Astrocyte of the cerebellum (primary cell): ENCODE data around the gene ADARB2.

Experiments
- DNase-seq: peaks from one replicate; pipeline ENCODE4 v3.0.0-alpha.2; 2011; ENCODE audit warnings: low read depth
- H3K4me3 ChIP-seq: 2 replicates; pipeline ENCODE4 v1.5.1; 2011; ENCODE audit warnings: mild to moderate bottlenecking, low read depth, low read length, moderate library complexity
- in situ Hi-C: cut with HindIII; loops from 2 replicates; pipeline ENCODE4 v1.10.0; 2017; ENCODE audit warnings: low sequenced_read_pairs
- TF ChIP-seq, protein P1 (sequence below): IDR thresholded peaks from 2 replicates; pipeline ENCODE4 v1.5.1; 2012; ENCODE audit warnings: low read length, low read depth, moderate library complexity, mild to moderate bottlenecking; ENCODE audit errors: missing control alignments

ADARB2 gene

DNA sequence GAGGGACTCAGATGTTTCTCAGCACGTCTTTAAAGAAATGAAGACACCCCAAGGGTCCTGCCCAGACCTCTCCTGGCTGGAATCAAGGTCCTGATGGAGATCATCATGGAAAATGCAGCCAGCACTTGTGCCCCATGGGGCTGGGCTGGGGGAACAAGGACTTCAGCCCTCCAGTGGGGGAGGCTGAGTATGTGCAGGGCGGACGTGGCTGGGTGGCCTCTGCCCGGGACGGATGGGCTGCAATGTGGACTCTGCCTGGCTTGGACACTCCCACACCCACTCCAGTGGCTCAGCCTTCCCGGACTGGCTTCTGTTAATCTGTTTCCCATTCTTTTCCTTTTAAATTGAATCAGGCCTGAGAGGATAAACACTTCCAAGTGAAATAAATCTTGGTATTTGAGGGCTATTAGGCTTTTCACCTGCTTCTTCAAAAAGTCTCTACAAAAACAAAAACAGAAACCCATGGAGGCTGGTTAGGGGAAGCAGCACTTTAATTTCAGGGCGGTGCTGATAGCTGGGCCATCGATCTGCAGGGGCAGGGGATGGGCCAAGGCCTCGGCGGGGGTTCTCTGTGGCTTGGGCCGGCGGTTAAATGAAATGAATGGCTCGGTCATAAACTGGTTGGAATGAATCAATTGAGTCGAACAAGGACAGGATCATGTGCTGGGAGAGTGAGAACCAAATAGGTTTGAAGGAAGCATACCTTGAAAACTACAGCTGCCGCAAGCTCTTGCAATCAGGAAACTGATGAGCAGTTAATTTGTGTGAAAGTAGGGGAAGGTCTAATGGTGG lies 51.4 kb downstream of the ADARB2 start:
- no peak for DNase-seq
- TF ChIP-seq, protein P1, sequence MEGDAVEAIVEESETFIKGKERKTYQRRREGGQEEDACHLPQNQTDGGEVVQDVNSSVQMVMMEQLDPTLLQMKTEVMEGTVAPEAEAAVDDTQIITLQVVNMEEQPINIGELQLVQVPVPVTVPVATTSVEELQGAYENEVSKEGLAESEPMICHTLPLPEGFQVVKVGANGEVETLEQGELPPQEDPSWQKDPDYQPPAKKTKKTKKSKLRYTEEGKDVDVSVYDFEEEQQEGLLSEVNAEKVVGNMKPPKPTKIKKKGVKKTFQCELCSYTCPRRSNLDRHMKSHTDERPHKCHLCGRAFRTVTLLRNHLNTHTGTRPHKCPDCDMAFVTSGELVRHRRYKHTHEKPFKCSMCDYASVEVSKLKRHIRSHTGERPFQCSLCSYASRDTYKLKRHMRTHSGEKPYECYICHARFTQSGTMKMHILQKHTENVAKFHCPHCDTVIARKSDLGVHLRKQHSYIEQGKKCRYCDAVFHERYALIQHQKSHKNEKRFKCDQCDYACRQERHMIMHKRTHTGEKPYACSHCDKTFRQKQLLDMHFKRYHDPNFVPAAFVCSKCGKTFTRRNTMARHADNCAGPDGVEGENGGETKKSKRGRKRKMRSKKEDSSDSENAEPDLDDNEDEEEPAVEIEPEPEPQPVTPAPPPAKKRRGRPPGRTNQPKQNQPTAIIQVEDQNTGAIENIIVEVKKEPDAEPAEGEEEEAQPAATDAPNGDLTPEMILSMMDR: no peak
- in situ Hi-C loops: no loop called here
- H3K4me3 ChIP-seq: no peak overlapping the region

DNA sequence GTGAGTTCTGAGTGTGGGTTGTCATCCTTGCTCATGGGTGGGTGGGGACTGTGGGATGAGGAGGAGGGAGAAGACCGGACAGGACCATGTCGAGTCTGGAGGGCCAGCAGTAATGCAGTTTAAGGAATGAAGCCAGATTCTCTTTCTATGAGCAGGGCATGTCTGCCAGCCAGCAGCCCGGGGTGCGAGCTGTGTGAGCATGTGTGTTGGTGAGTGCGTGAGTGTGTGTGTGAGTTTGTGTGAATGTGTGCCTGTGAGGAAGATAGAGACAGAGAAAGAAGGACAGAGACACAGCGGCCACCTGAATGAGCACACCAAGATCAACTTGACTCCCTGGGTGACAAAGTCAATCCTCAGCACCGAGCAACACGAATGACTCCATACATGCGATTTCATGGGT lies 52.3 kb downstream of the ADARB2 start:
- in situ Hi-C loops: no loop called here
- no peak overlapping the region for H3K4me3 ChIP-seq
- no peak for DNase-seq
- TF ChIP-seq, protein P1: no peak

DNA sequence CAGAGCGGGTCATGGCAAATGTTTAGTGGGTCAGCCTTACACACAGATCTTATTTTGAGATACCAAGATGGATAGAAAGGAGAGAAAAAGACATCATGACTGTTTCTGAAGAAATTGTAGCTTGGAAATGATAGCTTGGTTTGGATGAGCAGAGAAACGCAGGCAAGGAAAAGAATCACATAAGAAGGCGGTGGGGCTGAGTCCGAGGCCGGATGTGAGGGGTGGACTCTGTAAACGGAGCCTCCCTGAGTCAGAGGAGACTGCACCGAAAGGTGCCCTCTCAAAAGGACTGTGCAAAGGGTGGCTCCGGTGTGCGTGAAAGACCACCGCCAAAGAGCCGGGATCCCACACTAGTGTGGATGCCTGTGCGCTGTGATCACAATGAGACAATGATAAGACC lies 53.7 kb downstream of the ADARB2 start:
- in situ Hi-C loops: no loop called here
- no peak overlapping the region for H3K4me3 ChIP-seq

DNA sequence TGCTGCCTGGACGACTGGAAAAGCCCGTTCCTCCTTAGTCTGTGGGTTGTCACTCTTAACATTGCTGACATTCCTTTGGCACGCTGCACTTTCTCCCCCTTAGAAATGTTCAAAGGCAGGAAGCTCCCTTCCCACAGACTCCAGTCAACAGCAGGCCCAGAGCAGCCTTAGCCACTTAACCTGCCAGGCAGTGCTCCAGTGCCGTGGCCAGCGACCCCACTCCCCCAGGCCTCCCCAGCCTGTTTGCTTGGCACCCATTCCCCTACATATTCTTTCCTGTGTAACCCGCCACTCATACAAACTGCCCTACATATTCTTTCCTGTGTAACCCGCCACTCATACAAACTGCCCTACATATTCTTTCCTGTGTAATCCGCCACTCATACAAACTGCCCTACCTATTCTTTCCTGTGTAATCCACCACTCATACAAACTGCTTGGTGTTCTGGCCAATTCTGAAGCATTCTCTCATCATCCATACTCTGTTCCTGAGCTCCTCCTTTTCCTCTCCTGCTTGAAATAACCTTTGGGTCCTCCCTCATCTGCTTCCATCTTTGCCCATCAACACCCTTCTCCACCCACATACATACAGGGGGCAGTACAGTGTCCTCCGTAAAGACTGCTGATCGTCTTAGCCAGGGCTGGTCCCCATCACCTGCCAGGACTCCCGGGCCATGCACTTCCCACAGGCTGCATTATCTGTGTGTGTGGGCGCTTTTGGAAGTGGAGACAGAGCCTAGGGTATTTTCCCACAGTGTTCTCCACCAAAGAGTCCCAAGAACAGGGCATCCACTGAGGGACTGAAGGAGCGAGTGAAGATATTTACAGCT lies 57.3 kb downstream of the ADARB2 start:
- in situ Hi-C loops: no loop called here
- H3K4me3 ChIP-seq: no peak overlapping the region
- TF ChIP-seq, protein P1: no peak
- DNase-seq: no peak

More for the DNA sequence above, 53.7 kb downstream of the ADARB2 start:
- TF ChIP-seq, protein P1: no peak
- DNase-seq: no peak

DNA sequence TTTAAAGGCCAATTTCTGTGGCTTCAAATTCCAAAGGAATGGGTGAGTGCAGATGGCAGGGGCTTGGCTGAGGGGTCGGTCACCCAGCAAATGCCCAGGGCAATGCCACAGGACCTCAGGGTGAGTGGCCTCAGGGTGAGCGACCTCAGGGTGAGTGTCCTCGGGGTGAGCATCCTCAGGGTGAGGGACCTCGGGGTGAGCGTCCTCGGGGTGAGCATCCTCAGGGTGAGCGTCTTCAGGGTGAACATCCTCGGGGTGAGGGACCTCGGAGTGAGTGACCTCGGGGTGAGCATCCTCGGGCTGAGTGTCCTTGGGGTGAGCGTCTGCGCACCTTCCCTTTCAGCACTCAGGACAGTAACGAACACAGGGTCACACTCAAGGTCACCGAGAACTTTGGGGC lies 59.2 kb downstream of the ADARB2 start:
- TF ChIP-seq, protein P1: no peak
- no peak overlapping the region for H3K4me3 ChIP-seq
- DNase-seq: no peak
- in situ Hi-C loops: no loop called here

DNA sequence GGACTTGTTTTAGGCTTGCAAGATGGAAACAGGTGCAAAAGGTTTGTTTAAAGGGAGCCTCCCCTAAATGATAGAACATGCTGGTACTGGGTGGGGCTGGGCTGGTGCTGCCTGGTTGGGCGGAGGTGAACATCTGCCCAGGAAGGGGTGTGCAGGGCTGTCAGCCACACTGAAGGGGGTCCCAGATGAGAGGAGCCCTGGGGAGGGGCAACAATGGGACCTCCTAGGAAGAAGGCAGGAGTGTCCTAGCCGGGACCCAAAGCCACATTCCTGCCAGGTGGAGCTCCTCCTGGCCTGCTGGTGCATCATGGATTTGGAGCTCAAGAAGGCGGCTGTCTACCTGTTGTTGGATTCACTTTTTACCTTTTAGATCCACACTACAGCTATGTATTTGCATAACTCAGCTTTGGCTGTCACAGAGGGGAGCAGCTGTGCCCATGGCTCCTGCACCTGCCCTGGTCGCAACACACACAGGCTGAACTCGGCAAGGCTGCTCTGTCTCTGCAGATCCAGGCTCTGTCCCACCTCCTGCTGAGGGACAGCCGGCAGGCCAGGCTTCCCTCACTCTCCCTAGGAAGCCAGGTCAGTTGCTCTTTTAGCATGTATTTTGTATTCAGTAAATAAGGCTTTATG lies 59.9 kb downstream of the ADARB2 start:
- no peak for DNase-seq
- H3K4me3 ChIP-seq: no peak overlapping the region
- TF ChIP-seq, protein P1: no peak
- in situ Hi-C loops: no loop called here
